H54 (cell line): ENCODE data around the gene PDLIM7.
A peak's percentile ranks its signal among the peaks of the same experiment; 100 is the strongest.

Source experiments
- DNase-seq: peaks from one replicate; pipeline ENCODE4 v3.0.0; 2011; ENCODE audit warnings: low spot score, mixed read lengths; ENCODE audit not compliant: insufficient read length
- FAIRE-seq: peaks from 3 replicates; lab custom pipeline; 2011; peaks lifted over from hg19 to GRCh38; lab: Jason Lieb, UNC
- POLR2A ChIP-seq: IDR thresholded peaks from 2 replicates; pipeline ENCODE4 v1.6.1; 2011; ENCODE audit warnings: low read depth, mild to moderate bottlenecking, low read length

Gene PDLIM7

DNA sequence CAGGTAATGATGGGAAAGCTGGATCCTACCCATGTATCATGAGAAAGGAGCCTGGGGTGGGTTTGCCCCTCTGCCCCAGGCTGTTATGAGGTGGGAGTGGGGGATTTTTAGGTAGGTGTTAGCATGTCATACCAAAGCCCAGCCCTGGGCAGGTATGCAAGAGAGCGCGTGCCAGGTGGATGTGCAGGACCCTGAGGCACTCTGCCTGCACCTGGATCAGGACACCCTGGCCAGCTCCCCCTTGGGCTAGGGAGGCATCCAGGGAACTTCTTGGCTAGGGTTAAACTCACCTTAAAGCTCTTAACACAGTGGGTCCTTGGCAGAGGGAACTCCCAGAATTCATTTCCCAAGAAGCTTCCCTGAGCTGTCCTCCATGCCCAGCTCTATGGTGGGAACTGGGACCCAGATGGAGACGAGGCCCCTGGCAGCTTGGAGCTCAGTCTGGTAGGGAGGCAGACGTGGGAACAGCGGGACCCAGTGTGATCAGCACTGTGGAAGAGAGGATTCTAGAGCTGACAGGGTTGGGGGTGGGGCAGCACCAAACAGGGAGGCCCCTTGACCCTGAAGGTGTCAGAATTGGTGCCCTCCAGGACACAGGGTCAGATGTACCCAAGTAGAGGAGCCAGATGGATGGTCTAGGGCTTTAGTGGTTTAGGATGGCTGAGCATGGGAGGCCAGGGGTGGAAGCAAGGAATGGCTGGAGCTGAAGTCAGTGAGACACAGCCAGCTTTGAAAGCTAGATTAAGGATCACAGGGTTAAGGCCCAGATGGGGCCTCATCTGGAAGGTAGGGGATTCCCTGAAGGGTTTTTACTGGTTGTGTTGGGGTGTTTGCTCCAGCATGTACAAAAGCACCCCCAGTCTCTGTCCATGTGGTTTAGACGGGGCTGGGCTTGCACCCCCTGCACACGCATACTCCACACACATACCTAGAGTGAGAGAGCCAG, 53.0 kb downstream of the PDLIM7 start:
- DNase-seq: no peak
- no peak for TF ChIP-seq POLR2A
- FAIRE-seq: no peak

DNA sequence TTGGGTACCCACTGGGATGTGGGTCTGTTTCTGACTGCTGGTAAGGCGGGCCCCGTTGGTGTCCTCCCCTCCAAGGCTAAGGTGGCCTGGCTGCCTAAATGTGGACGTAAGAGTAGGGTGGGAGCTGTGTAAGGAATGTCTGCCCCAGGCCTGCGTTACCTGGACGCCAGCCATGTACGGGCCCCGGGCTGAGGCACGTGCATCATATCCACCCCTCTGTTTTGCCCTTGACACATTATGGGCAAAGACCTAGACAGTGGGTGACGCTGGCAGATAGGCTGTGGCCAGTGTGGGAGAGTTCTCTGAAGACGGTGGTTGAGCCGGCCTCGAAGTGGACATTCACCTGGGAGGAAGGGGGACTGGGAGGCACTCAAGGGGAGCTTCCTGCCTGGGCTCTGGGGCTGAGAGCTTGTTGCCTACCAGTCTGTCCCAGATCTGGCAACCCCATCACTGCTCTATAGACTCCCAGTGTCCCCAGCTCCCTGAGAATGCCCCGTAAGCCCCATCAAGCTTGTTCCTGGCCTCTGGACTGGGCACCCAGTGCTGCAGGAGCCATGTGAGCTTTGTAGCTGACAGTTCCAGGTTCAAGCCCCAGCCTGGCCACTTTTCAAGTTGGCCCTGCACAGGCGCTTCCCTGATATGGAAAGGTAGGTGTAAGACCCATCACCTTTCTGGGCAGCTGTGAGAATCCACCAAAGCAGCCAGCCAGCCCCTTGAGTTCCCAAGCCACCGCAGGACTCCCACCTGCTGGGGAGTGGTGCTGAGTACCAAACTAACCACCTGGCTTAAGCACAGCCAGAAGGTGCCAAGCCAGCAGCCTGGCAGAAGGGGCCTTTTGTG, 54.0 kb downstream of the PDLIM7 start:
- no peak for TF ChIP-seq POLR2A
- no peak for FAIRE-seq
- no peak for DNase-seq

DNA sequence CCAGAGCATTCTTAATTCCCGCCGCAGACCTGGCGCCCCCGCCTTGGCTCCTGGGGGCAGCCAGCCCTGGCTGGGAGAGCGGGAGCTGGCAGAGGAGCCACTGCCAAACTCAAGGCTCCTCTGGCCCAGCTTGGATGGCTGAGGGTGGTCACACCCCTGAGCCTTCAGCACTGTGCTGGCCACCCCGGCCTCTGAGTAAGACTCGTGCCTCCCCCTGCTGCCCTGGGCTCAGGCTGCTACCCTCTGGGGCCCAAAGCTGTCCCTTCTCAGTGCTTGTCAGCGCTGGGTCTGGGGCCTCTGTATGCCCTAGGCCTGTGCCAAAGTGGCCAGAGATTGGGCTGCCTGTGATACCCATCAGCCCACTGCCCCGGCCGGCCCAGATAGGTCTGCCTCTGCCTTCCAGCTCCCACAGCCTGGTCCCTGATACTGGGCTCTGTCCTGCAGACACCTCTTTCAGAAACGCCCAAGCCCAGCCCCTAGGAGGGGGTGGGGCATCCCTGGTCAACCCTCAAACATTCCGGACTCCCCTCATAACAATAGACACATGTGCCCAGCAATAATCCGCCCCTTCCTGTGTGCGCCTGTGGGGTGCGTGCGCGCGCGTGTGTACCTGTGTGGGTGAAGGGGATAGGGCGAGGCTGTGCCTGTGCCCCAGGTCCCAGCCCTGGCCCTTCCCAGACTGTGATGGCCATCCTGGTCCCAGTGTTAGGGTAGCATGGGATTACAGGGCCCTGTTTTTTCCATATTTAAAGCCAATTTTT, 55.2 kb downstream of the PDLIM7 start:
- FAIRE-seq: no peak
- no peak for DNase-seq
- no peak for TF ChIP-seq POLR2A

DNA sequence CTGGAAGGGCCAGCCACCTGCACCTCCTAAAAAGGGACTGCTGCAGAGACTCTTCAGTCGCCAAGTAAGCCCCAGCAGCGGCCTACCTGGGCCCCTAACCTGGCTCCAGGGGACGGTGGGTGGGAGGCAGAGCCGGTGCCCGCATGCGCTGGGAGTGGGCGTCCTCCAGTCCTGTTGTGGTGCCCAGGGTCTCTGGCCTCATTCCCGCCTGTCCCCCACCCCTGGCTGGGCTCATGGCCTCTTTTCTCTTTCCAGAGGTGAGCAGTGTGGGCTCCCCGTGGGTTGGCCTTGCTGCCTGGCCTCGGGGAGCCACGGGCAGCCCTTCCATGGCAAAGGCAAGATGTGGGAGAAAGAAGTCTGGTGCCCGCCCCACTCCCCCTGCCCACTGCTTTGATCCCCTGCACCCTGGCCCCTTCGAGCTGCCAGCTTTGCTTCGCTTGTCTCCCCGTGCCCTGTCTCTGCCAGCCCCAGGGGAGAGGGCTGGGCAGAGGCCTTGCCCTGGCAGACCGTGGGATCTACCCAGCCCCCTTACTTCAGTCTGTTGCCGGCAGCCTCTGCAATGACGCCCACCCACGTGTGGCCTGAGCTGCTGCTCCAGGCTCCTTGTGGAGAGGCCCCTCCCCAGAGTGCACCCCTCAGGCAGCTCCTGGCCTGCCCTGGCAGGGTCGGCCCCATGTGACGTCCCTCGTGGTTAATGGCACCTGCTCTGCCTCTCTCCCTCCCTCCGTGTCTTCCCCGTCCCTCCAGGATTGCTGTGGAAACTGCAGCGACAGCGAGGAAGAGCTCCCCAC, 56.2 kb downstream of the PDLIM7 start:
- FAIRE-seq: no peak

DNA sequence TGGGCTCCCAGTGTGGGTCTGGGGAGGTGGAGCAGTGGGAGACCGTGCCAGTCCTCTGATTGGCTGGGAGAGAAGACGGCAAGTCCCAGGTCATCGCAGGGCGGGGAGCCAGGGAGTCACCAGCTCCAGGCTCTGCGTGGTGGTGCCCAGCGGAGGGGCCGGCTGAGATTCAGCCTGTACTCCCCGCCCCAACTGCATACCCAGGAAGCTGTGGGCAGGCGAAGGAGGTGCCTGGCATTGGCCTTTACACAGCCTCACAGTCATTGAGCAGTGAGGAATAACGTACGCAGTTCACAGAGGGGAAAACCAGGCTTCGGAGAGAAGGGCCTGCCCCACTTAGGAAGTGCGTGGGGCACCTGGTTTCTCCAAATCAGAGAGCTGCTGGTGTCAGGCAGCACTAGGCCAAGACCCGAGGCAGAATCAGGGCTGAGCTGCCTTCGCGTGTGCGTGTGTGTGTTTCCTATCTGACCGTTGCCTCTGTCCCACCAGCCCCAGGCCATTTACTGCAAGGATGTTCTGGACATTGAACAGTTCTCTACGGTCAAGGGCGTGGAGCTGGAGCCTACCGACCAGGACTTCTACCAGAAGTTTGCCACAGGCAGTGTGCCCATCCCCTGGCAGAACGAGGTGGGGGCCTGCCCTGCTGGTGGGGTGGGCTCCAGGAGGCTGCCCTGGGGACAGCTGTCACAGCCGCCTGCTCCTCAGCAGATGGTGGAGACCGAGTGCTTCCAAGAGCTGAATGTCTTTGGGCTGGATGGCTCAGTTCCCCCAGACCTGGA, 57.0 kb downstream of the PDLIM7 start:
- FAIRE-seq: no peak
- no peak for DNase-seq
- TF ChIP-seq POLR2A: no peak

More for the DNA sequence above, 56.2 kb downstream of the PDLIM7 start:
- no peak for TF ChIP-seq POLR2A
- DNase-seq: no peak

DNA sequence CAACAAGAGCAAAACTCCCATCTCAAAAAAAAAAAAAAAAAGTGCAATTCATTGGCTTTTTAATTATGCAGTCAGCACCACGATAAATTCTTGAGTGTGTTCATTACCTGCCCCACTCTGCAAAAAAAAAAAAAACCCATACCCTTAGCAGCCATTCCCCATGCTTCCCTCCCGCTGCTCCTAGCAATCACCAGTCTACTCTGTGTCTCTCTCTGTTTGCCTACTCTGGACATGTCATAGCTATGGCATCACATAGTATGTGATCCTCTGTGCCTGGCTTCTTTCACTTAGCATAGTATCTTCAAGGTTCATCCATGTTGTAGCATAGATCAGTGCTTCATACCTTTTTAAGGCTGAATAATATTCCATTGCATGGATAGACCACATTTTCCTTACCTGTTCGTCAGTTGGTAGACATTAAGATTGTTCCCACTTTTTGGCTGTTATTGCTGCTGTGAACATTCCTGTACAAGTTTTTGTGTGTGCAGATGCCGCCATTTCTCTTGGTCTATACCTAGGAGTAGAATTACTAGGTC, 57.8 kb downstream of the PDLIM7 start:
- no peak for TF ChIP-seq POLR2A
- DNase-seq: no peak
- no peak for FAIRE-seq

DNA sequence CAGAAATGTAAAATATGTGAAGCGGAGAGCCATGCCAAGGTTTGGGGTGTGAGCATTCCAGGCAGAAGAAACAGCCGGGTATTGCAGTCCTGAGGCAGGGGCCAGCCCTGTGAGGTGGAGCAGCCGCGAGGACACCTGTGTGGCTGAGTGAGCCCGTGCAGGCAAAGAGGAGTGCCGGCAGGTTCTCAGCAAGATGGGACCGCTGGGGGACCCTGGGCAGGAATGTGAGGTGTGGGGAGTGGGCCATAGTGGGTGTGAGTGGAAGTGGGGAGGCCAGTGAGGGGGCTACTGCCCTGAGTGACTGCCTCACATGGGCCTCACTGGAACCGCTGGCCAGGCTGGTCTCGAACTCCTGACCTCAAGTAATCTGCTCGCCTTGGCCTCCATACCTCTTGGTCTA, 58.9 kb downstream of the PDLIM7 start:
- DNase-seq (no peak), FAIRE-seq (no peak)
- no peak for TF ChIP-seq POLR2A

DNA sequence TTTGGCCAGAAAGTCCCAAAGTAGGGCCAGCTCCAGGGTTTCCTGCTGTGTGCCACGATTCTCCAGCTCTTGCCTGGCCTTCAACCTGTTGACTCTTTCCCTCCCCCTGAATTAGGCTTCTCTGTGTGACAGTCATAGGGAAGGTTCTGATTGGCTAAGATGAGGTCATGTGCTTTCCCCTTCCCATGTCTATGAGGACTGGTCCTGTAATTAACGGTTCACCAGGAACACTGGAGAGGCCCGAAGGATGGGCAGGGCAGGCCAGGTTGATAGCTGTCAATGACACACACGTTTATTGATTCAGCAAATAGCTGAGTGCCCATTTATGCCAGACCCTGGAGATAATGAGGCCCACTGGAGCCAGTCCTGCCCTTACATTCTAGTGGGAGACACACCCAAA, 59.8 kb downstream of the PDLIM7 start:
- no peak for TF ChIP-seq POLR2A
- DNase-seq (no peak), FAIRE-seq (no peak)

DNA sequence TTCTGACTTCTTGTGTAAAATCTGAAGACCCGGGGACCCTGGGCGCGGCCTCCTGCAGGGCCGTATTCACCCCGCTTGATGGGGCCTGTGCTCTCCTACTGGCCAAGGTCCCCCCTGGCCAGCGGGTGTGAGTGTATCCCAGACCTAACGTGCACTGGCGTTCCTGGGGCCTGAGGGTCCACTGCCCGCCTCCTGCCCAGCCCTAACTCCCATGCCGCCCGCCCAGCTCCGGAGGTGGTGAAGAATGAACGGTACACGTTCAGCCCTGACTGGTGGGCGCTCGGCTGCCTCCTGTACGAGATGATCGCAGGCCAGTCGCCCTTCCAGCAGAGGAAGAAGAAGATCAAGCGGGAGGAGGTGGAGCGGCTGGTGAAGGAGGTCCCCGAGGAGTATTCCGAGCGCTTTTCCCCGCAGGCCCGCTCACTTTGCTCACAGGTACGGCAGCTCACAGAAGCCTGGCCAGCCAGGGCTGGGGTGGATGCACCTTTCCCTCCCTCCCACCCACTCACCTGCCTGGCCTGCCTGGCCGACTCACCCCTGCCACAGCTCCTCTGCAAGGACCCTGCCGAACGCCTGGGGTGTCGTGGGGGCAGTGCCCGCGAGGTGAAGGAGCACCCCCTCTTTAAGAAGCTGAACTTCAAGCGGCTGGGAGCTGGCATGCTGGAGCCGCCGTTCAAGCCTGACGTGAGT, 61.4 kb downstream of the PDLIM7 start:
- no peak for FAIRE-seq
- no peak for DNase-seq
- no peak for TF ChIP-seq POLR2A

DNA sequence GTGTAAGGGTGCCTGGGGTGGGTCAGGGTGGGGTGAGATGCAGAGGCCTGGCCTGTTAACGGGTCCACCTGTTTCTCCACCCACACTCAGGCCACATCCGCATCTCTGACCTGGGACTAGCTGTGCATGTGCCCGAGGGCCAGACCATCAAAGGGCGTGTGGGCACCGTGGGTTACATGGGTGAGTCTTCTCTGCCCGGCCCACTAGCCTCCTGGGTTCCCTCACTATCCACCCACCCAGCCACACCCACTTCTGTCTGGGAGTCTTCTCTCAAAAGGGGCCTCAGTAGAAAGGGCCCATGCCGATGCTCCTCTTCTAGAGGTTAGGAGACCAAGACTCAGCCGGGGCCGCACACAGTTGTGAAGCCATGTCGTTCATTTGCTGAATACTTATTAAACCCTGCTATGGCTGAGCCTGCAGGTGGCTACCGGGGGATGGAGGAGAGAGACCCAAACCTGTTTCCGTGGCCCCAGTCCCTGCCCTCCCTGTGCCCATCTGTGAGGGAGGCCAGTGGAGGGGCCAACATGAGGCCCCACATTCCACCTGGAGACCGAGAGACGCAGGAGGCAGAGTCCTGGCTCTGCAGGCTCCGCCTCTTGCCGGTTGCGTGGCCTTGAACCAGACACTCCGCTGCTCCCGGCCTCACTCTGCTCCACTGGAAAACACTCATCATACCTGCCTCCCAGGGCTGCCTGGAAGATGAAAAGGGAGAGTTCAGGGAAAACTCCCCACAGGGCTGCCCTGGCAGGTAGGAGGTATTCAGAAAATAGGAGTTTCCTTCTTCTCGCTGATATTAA, 62.3 kb downstream of the PDLIM7 start:
- TF ChIP-seq POLR2A: no peak
- no peak for DNase-seq
- no peak for FAIRE-seq

DNA sequence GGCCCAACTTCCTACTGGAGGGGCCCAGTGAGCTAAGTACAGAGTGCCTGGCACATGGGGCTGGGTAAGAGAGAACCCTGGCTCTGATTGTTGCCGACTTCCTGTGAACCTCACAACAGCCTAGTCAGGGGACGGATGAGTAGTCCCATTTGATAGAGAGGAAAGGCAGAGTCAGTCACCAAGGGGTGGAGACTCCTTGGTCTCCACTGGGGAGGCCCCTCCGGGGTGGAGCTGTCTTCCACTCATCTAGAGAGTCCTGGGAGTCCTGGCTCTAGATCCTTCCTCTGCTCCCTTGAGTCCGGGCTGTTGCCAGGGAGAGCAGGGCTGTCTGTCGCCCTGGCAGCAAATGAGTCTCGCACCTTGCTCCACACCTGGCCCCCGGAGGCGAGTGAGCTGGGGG, 63.0 kb downstream of the PDLIM7 start:
- TF ChIP-seq POLR2A: no peak
- FAIRE-seq (no peak), DNase-seq (peak; percentile 68)
